CD4-positive, alpha-beta T cell treated with Interleukin-6 for 4 hours (primary cell): ENCODE results near the gene MYO1H.
"Not testable (repeated sequence)": the region's sequence is repeated elsewhere in the genome, so short reads cannot be mapped to it uniquely, and the experiment has no call there.

Experiments used
- DNase-seq: peaks from one replicate; pipeline ENCODE4 v3.0.0-alpha.2; 2020; ENCODE audit warnings: mixed read lengths

MYO1H gene

GRCh38 chr12:109347589-109347988, at the start of gene MYO1H:
Gene MYO1H (plus strand): TSS chr12:109347900. CDS start chr12:109347961, 61 bp downstream.
- DNase-seq, result no peak

- no peak for DNase-seq
Observed at GRCh38 chr12:109299849-109300248, 47.9 kb upstream of the MYO1H start.

GRCh38 chr12:109301643-109302168, 46.0 kb upstream of the MYO1H start:
- no peak for DNase-seq

GRCh38 chr12:109302358-109302757, 45.3 kb upstream of the MYO1H start:
- no peak for DNase-seq

- DNase-seq, result no peak
Observed at GRCh38 chr12:109302770-109303169, 44.9 kb upstream of the MYO1H start.

- no peak for DNase-seq
Observed at GRCh38 chr12:109304485-109304884, 43.2 kb upstream of the MYO1H start.

GRCh38 chr12:109305547-109305946, 42.2 kb upstream of the MYO1H start:
- no peak for DNase-seq

- DNase-seq, result no peak
Observed at GRCh38 chr12:109307051-109307450, 40.6 kb upstream of the MYO1H start.

- no peak for DNase-seq
Observed at GRCh38 chr12:109308534-109309380, 38.9 kb upstream of the MYO1H start, which contains the start of gene FOXN4. Gene FOXN4 (minus strand): TSS chr12:109309284. CDS start chr12:109308321, 963 bp downstream.

- DNase-seq, result no peak
Observed at GRCh38 chr12:109309381-109310246, 38.1 kb upstream of the MYO1H start.

GRCh38 chr12:109310247-109311125, 37.2 kb upstream of the MYO1H start:
- DNase-seq, result no peak

- DNase-seq, result not testable (repeated sequence)
Observed at GRCh38 chr12:109321294-109321693, 26.4 kb upstream of the MYO1H start.

GRCh38 chr12:109329003-109329402, 18.7 kb upstream of the MYO1H start:
- no peak for DNase-seq

GRCh38 chr12:109329686-109330085, 18.0 kb upstream of the MYO1H start:
- no peak for DNase-seq

GRCh38 chr12:109330282-109331230, 17.1 kb upstream of the MYO1H start:
- DNase-seq, result no peak

- no peak for DNase-seq
Observed at GRCh38 chr12:109331301-109331952, 16.3 kb upstream of the MYO1H start.

GRCh38 chr12:109334887-109335286, 12.8 kb upstream of the MYO1H start:
- no peak for DNase-seq

- DNase-seq, result no peak
Observed at GRCh38 chr12:109336593-109336992, 11.1 kb upstream of the MYO1H start.

GRCh38 chr12:109343677-109344076, 4.0 kb upstream of the MYO1H start:
- no peak for DNase-seq

GRCh38 chr12:109345428-109345827, 2.3 kb upstream of the MYO1H start:
- DNase-seq, result no peak

GRCh38 chr12:109346920-109347319, 780 bp upstream of the MYO1H start:
- no peak for DNase-seq
